T-helper 1 cell (primary cell): ENCODE measurements around the gene SLC24A5.

Experiments used
- DNase-seq, 5 donors: peaks; one replicate each; pipeline ENCODE4 v3.0.0-alpha.2; 2012 to 2020

SLC24A5 gene

DNA sequence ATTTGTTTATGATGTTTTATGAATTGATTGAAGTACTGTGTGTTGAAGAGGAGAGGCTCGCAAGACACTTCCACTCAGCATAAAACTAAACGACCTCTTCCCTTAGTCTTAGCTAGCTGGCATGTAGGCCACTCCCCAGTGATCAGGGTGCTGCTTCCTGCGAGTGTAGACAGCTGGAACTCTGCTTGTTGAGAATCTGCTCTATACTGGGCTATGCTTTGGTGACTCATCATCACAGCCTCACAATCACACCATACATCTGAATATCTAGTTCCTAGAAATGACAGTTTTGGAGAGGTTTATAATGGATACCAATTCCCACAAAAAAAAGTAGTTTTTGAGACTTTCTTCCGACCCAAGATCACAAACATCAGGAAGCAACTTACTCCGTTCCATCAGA is 1.5 kb upstream of the SLC24A5 start:
- no peak for DNase-seq

DNA sequence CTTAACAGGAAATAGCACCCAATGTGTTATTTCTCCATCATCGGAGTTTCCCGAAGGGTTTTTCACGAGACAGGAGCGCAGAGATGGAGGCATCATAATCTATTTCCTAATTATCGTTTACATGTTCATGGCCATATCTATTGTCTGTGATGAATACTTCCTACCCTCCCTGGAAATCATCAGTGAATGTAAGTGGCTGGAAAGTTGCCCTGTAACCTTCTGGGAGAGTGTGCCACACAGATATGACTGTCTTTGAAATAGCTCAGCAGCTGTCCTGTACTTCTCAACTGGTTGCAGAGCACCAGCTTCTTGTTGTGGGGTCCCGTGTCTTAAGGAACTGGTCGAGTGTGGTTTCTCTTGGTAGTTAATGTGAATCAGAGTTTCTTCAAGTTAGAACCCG is 1.1 kb downstream of the SLC24A5 start:
- DNase-seq = no peak

- no peak for DNase-seq
Measured at GRCh38 chr15:48126667-48127355, 6.0 kb downstream of the SLC24A5 start.

DNA sequence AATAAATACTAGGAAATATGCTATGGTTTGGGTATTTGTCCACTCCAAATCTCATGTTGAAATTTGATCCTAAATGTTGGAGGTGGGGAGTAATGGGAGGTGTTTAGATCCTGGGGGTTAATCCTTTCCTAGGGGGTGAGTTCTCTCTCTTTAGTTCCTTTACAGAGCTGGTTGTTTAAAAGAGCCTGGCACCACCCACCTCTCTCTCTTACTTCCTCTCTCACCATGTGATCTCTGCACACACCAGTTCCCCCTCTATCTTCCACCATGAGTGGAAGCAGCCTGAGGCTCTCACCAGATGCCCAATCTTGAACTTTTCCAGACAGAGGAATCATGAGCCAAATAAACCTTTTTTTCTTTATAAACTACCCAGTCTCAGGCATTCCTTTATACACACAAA is 10.5 kb downstream of the SLC24A5 start:
- no peak for DNase-seq

- no peak for DNase-seq
Measured at GRCh38 chr15:48132874-48133273, 12.1 kb downstream of the SLC24A5 start.

GRCh38 chr15:48143856-48144255 is 23.1 kb downstream of the SLC24A5 start:
- no peak for DNase-seq

- no peak for DNase-seq
Measured at GRCh38 chr15:48144889-48145288, 24.1 kb downstream of the SLC24A5 start.

DNA sequence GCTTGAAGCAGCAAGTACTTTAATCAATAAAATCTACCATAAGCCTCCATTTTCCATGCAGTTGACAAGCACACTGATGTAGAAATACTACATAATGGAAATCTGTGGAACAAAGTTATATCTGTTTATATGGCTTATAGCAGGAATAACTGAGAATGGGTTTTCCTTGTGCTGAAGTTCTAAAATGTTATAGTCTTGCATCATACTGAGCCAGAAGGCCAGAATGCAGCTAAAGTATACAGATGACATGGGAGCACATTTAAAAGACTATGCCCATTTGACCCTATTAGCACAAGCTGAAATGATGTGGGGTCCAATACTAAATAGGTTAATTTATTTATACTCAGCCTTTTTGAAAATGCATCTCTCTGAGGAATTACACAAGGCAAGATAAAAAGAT is 25.1 kb downstream of the SLC24A5 start:
- no peak for DNase-seq

- no peak for DNase-seq
Measured at GRCh38 chr15:48147358-48147757, 26.6 kb downstream of the SLC24A5 start.

GRCh38 chr15:48149858-48150257 is 29.1 kb downstream of the SLC24A5 start:
- DNase-seq = no peak

DNA sequence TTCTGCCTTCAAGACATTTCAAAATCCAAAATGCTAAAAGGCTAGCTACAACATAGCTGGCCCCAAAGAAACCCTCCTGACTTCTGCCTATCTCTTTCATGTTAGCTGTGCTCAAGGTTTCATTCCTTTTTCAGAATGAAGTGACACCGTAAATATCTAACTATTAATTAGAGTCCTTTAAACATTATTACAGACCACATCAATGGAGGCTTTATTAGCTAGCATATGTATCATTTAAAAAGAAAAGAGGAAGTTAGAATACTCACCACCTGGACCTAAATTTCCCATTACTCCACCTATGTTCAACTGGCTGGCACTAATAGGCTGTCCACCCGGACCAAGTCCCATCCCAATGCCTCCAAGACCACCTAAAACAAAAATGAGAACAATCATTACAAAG is 32.7 kb downstream of the SLC24A5 start:
- no peak for DNase-seq

- no peak for DNase-seq
Measured at GRCh38 chr15:48168616-48169015, 47.8 kb downstream of the SLC24A5 start.

DNA sequence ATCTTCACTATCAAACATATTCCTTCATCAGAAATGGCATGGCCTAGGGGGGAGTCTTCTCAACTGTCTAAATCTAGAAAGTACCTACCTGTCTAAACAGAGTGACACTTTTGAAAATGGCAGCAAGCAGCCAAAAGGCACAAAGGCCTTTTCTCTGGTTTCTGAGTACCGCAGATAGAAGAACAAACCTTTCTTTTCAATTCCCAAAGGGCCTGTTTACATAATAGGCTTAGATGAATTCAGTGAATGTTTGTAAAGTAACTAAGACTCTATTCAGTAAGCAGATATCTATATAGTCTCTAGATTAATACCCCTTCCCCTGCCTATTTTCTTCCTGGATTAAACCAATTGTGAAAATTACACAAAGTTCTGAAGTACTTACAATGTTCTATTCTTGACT is 50.2 kb downstream of the SLC24A5 start:
- no peak for DNase-seq

DNA sequence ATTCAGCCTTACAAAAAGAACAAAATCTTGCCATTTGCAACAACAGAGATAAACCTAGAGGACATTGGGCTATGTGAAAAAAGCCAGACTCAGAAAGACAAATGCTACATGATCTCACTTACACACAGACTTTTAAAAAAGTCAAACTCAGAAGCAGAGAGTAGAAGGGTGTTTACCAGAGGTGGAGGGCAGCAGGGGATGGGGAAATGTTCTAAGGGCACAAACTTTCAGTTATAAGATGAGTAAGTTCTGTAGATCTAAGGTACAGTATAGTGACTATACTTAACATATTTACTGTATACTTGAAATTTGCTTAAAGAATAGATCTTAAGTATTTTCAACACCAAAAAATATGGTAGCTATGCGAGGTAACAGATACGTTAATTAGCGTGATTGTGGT is 54.3 kb downstream of the SLC24A5 start:
- no peak for DNase-seq

- DNase-seq = no peak
Measured at GRCh38 chr15:48176112-48176511, 55.3 kb downstream of the SLC24A5 start.

DNA sequence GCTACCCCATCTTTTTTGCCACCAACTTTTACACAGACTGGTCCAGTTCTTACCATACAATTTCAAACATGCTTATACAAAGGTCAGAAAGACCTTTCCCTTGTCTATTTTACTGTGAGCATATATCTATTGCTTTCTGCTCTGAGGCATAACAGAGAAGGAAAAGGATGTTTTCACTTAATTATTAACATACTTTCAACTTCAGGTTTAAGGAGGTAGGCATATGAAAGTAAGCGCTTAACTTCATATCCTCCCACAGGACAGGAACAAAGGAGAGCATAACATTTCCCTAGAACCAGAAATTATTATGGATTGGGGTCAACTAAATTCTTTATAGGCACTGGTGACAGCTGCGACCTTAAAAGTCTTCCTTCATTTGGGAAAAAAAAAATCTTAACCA is 56.2 kb downstream of the SLC24A5 start:
- DNase-seq = no peak

- DNase-seq = peak in 2 of 5 donors; percentile 1 to 37
Measured at GRCh38 chr15:48177383-48177765, 56.6 kb downstream of the SLC24A5 start.

DNA sequence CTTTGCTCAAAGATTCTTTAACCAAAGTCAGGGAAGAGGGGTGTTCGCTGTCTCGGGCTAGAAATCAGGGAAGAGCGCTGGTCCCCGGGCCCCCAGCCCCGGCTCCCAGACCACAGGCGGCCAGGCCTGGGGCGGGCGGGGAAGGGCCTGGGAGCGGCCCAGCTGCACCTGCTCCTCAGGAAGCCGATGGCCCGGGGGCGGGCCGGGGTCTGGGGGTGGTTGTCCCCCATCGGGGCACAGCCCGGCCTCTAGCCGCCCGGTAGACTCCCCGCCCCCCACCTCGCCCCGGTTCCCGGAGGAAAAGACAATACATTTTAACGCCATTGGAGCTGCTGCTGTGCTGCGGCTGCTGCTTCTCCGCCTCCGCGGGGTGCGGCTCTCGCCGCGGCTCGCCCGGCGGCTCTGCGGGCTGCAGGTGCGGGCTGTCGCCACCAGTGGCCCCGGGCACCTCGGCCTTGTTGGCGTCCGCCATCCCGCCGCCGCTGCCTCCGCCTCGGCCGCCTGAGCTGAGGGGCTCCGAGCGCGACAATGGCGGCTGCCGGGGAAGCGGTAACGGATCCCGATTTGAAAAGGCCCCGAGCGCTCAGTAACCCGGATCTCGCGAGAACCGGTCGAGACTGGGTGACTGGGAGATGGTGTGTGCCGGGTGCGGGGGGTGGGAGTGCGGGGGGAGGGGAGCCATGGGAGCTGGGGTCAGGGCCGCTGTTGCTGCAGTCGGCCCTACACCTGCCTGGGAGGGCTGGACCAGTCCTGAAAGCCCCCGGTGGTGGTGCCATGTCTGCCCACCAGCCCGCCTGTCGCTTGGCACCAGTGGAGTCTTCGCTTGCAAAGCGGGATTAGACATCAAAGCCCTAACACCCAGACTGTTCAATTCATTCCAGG is 57.2 kb downstream of the SLC24A5 start, which contains the start of gene MYEF2:
Gene MYEF2 (minus strand): TSS at position 530 of the 882 bp plus-strand sequence. CDS start 58 bp downstream, at position 472.
- peak; percentile 18 to 71 (median 46) for DNase-seq

DNA sequence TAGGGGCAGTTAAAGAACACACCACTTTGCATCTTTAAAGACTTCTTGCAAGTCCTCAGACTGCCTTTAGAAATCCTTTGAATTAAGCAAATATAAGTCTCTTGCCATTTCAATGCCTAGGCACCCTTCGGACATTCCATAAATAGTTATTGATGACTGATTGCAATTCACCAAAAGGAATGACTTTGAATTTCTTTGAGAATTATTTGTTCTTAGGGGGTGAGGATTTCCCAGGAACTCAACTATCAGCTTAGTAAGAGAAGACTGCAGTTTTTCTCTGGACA is 57.8 kb downstream of the SLC24A5 start:
- DNase-seq = no peak

DNA sequence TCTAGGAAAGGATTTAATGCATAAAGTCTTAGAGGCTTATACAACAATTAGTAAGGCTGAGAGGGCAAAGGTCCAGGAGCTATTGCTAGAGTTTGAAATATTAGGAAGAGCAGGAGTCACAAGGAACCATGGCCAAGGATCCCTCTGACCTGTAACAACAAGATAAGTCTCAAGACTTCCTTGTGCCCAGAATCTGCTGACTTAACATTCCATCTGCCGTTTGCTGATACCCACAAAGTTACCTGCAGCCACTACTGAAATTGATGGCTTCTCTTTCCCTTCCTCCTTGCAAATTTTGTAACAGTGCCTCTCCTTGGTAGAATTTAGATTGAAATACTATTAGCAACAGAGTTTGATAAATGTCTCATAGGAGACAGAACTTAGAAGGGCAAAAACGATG is 62.0 kb downstream of the SLC24A5 start:
- DNase-seq = no peak

DNA sequence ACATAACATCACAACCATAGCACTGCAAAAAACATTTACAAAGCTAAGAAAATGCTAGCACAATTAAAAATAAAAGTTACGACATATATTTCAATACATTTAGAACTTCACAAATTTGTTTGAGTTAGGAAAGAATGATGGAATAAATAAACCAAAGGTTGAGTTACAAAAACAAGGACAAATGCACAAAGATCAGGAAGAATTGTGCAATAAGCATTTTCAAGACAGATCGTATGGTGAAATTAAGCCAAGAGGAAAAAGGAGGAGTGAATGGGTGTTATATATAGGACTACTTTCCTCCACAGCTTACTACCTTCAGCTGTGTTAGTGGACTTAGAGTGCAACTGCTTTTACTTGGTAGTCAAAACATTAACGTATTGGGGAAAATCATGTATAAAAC is 64.7 kb downstream of the SLC24A5 start:
- no peak for DNase-seq

DNA sequence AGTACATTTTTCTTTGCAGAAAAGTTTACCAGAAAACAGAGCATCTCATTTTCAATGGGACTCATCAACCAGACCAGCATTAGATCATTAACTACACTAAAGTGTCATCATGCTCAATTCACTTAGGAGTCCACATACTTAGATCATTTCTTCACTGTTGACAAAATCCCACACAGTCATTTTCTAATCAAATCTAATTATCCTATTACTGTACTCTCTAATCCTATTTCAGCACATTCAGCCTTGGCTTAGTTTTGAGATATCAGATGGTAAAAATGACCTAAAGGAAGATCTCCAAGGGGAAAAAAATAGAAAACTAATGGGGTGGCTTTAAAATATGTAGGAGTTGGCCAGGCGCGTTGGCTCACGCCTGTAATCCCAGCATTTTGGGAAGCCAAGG is 65.5 kb downstream of the SLC24A5 start:
- DNase-seq = no peak

DNA sequence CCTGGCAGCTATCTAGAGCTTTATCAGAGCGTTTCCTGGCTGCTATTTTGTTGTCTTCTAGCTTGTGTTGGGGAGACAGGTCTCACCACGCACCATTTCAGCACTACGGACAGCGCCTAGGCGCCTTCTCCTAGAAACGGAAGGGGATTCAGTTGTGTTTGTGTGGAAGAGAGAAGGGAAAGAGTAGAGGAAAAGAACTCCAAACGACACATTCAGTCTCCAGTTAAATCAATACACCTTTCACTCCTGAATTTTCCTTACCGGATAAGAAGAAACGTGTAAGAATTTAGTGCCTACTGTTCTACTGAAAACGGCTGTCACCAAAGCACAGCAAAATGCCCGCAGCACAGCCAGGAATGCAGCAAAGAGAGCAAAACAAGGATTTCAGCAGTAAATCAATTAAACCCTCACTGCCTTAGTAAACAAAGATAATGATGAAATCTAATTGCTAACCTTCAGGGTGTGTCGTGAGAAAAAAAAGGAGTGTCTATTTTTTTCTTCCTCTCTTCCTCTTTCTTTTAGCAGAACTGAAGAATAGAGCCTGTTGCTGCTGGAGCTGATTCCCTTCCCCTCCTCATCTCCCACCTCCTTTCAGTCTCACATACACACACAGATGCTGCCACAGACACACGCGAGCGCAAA is 70.3 kb downstream of the SLC24A5 start:
- peak in 3 of 5 donors; percentile 4 to 17 (median 11) for DNase-seq
